ENCODE measurements around the gene CALHM1.

GRCh38 chr10:103448746-103449145 lies 10.0 kb downstream of the CALHM1 start:
- TF ChIP-seq CTCF (IDR thresholded peaks at IDR 0.05) (no peak), POLR2A (IDR thresholded peaks at IDR 0.05) (no peak)

Data from body of pancreas (tissue), 4 donors.